ENCODE data around the gene TOM1.

GRCh38 chr22:35352214-35353111 is 52.8 kb downstream of the TOM1 start:
- no peak for TF ChIP-seq POLR2AphosphoS5 (IDR thresholded peaks at IDR 0.05; ENCODE audit: low read depth, low read length)
- TF ChIP-seq REST (IDR thresholded peaks at IDR 0.05; ENCODE audit: insufficient read depth in 1 of 2, low read depth in 2 of 2, low read length in 2 of 2), result no peak
- no peak for TF ChIP-seq TAF1 (IDR thresholded peaks at IDR 0.05; ENCODE audit: borderline replicate concordance, insufficient read depth, low read length)
- no peak for TF ChIP-seq SIN3A (IDR thresholded peaks at IDR 0.05; ENCODE audit: borderline replicate concordance, insufficient read depth, low read length)

All from PFSK-1 (cell line).